HepG2 (cell line): ENCODE measurements around the gene CRYGS. TPM values are rescaled to one million over a fixed set of nuclear protein-coding genes. Genes with fewer than 3 reads are reported as not detected.
A peak's percentile ranks its signal among the peaks of the same experiment; 100 is the strongest.

Experiments used
- ATAC-seq: fragments of 200-7000 bp; cut with Tn5 transposase; 3 replicates; pipeline ENCODE4 v1.9.1; 2020; ENCODE audit warnings: mild to moderate bottlenecking, moderate library complexity
- BruUV-seq: library from RNA; stranded (reverse); fragments of 400-500 nt; replicated peaks from 2 replicates; lab custom pipeline; 2021; lab: Mats Ljungman, UMichigan
- CTCF ChIA-PET: fragments of 300-600 bp; formaldehyde crosslinking; extraction: SDS; loops from one replicate; lab custom pipeline; 2021; ENCODE audit warnings: low total read pairs, inconsistent platforms, low intra/inter-chr PET ratio; lab: Yijun Ruan, JAX
- POLR2A ChIA-PET: fragments of 350-600 bp; sonication (Branson Sonifier 250); formaldehyde crosslinking; loops from one replicate; lab custom pipeline; 2020; ENCODE audit warnings: antibody characterized with exemption, inconsistent platforms; lab: Yijun Ruan, JAX
- DNase-seq: peaks from one replicate; pipeline ENCODE4 v3.0.0-alpha.2; 2015; ENCODE audit warnings: low spot score
- FAIRE-seq: peaks from 3 replicates; lab custom pipeline; 2011; peaks lifted over from hg19 to GRCh38; lab: Jason Lieb, UNC
- H2AFZ ChIP-seq: one replicate; pipeline ENCODE4 v1.6.1; 2011; ENCODE audit warnings: low read length, inconsistent platforms
- H3K27ac ChIP-seq: fragments of 300-600 bp; 3 replicates; pipeline ENCODE4 v1.8.0; 2011; ENCODE audit warnings: mixed run types, mild to moderate bottlenecking, mixed read lengths, low read length, inconsistent platforms; ENCODE audit not compliant: insufficient read depth; ENCODE audit errors: extremely low read length
- H3K27me3 ChIP-seq, 2 experiments: fragments of 200-600 bp in 1 of 2; 2 replicates in 1 of 2; 3 replicates in 1 of 2; pipeline versions ENCODE4 v1.6.0 to v1.8.0; 2011; ENCODE audit warnings: low read length in 2 of 2, mild to moderate bottlenecking in 2 of 2, moderate library complexity in 2 of 2, inconsistent platforms in 1 of 2; ENCODE audit not compliant: insufficient read depth in 2 of 2, control insufficient read depth in 1 of 2
- H3K36me3 ChIP-seq, 2 experiments: fragments of 200-600 bp in 1 of 2; replicated peaks in 1 of 2; 2 replicates in 1 of 2; 3 replicates in 1 of 2; pipeline versions ENCODE4 v1.5.1 to v1.8.0; 2011; ENCODE audit warnings: low read length in 2 of 2, inconsistent platforms in 1 of 2; ENCODE audit not compliant: insufficient read depth in 2 of 2, control insufficient read depth in 1 of 2
- H3K4me1 ChIP-seq: 2 replicates; pipeline ENCODE4 v1.5.1; 2012; ENCODE audit warnings: low read length, inconsistent platforms; ENCODE audit not compliant: insufficient read depth
- H3K4me2 ChIP-seq: 2 replicates; pipeline ENCODE4 v1.6.0; 2011; ENCODE audit warnings: low read depth, low read length, inconsistent platforms
- H3K4me3 ChIP-seq, 3 experiments: fragments of 200-600 bp in 1 of 3; sonication (generic), shearing (Covaris generic) in 1 of 3; replicated peaks in 1 of 3; 2 replicates each; pipeline ENCODE4 v1.5.1; 2011 to 2016; ENCODE audit warnings: low read length in 3 of 3, inconsistent platforms in 2 of 3, low read depth in 2 of 3, mild to moderate bottlenecking in 2 of 3, control low read depth in 1 of 3, mixed read lengths in 1 of 3; ENCODE audit not compliant: insufficient read depth in 1 of 3
- H3K79me2 ChIP-seq: one replicate; pipeline ENCODE4 v1.6.1; 2011; ENCODE audit warnings: low read length, inconsistent platforms; ENCODE audit not compliant: insufficient read depth
- H3K9ac ChIP-seq: 2 replicates; pipeline ENCODE4 v1.6.0; 2011; ENCODE audit warnings: mild to moderate bottlenecking, low read depth, low read length, inconsistent platforms; ENCODE audit not compliant: insufficient read depth
- H3K9me3 ChIP-seq: 2 replicates; pipeline ENCODE4 v1.5.1; 2012; ENCODE audit warnings: mild to moderate bottlenecking, low read length
- H4K20me1 ChIP-seq: 2 replicates; pipeline ENCODE4 v1.6.0; 2011; ENCODE audit warnings: inconsistent platforms, mild to moderate bottlenecking, low read length, moderate library complexity; ENCODE audit not compliant: insufficient read depth
- HCFC1 ChIP-seq: fragments of 150-350 bp; IDR thresholded peaks from 2 replicates; pipeline ENCODE4 v1.6.1; 2014; ENCODE audit warnings: low read depth, low read length
- KDM1A ChIP-seq: IDR thresholded peaks from 2 replicates; pipeline ENCODE4 v1.6.1; 2016; ENCODE audit warnings: missing compliant biosample characterization
- MIXL1 ChIP-seq: IDR thresholded peaks from 2 replicates; pipeline ENCODE4 v1.6.1; 2016
- PITX1 ChIP-seq: sonication (generic); formaldehyde crosslinking; IDR thresholded peaks from 2 replicates; pipeline ENCODE4 v1.5.1; 2020; ENCODE audit warnings: mild to moderate bottlenecking, missing genetic modification reagents
- RARA ChIP-seq: IDR thresholded peaks from 2 replicates; pipeline ENCODE4 v1.6.1; 2016; ENCODE audit warnings: missing genetic modification reagents, missing compliant biosample characterization
- RFX5 ChIP-seq: IDR thresholded peaks from 2 replicates; pipeline ENCODE4 v1.6.1; 2011; ENCODE audit warnings: low read depth, low read length, improper control_type of control experiment
- RXRB ChIP-seq: IDR thresholded peaks from 2 replicates; pipeline ENCODE4 v1.6.1; 2016; ENCODE audit warnings: borderline replicate concordance, missing genetic modification reagents, missing compliant biosample characterization
- SATB2 ChIP-seq: sonication (generic); formaldehyde crosslinking; IDR thresholded peaks from 2 replicates; pipeline ENCODE4 v1.5.0; 2020; ENCODE audit warnings: missing genetic modification reagents
- SMARCC2 ChIP-seq: fragments of 450-650 bp; IDR thresholded peaks from 2 replicates; pipeline ENCODE4 v1.6.1; 2017; ENCODE audit warnings: antibody characterized with exemption, mild to moderate bottlenecking
- STAG1 ChIP-seq: sonication (generic); formaldehyde crosslinking; IDR thresholded peaks from 2 replicates; pipeline ENCODE4 v1.4.0; 2020; ENCODE audit warnings: missing genetic modification reagents
- TBX2 ChIP-seq: sonication (generic); formaldehyde crosslinking; IDR thresholded peaks from 2 replicates; pipeline ENCODE4 v1.5.0; 2020; ENCODE audit warnings: missing genetic modification reagents, mild to moderate bottlenecking, borderline replicate concordance
- XRCC5 ChIP-seq: fragments of 200-400 bp; formaldehyde crosslinking; optimal IDR thresholded peaks from 2 replicates; pipeline ENCODE3; 2017; ENCODE audit warnings: mild to moderate bottlenecking, low read length
- ZNF792 ChIP-seq: IDR thresholded peaks from 2 replicates; pipeline ENCODE4 v1.6.1; 2016
- WGBS: methylation state at CpG from one replicate; pipeline ENCODE4 v1.1.6; 2017; ENCODE audit warnings: low lambda C conversion rate; 5-methylcytosine and 5-hydroxymethylcytosine counted together
- in situ Hi-C: cut with HindIII; loops from 2 replicates; pipeline ENCODE4 v1.10.0; 2017; ENCODE audit warnings: low pct_unique_long_range_greater_than_20kb; ENCODE audit not compliant: extremely low pct_ligation_motif_present
- intact Hi-C: fragments of 100-400 bp; cut with micrococcal nuclease; formaldehyde crosslinking; loops from one replicate; pipeline ENCODE4 v1.10.0; 2022; ENCODE audit not compliant: unreplicated experiment
- polyA plus RNA-seq, 8 experiments: library from polyadenylated mRNA; depleted of rRNA in 3 of 8; stranded (reverse) in 7 of 8; unstranded in 1 of 8; fragments of >200 nt; fragmentation: Illumina TruSeq in 4 of 8; extraction: Trizol in 4 of 8; gene quantifications; 2 replicates each; pipeline versions ENCODE4 v1.2.1 to v1.2.3, GENCODE V29; 2011 to 2016; ENCODE audit warnings: low read depth in 4 of 8, missing spikeins in 1 of 8, mixed read lengths in 1 of 8; ENCODE audit not compliant: insufficient read depth in 1 of 8
- total RNA-seq, 5 experiments: library from RNA; depleted of rRNA; stranded (reverse); fragments of >200 nt; fragmentation: Illumina TruSeq; extraction: Trizol; gene quantifications; 2 replicates each; pipeline ENCODE4 v1.2.3, GENCODE V29; 2016; ENCODE audit warnings: low read depth in 1 of 5
- TF ChIP-seq, protein P1 (sequence below): sonication (generic); formaldehyde crosslinking; IDR thresholded peaks from 2 replicates; pipeline ENCODE4 v1.5.0; 2020; ENCODE audit warnings: missing genetic modification reagents
- TF ChIP-seq, protein P2 (sequence below): sonication (generic); formaldehyde crosslinking; IDR thresholded peaks from 2 replicates; pipeline ENCODE4 v1.5.1; 2020; ENCODE audit warnings: missing genetic modification reagents, mild to moderate bottlenecking, borderline replicate concordance
- TF ChIP-seq, protein P3 (sequence below): IDR thresholded peaks from 2 replicates; pipeline ENCODE4 v1.6.1; 2016; ENCODE audit warnings: missing genetic modification reagents, missing compliant biosample characterization
- TF ChIP-seq, protein P4 (sequence below): sonication (generic); formaldehyde crosslinking; IDR thresholded peaks from 2 replicates; pipeline ENCODE4 v1.4.0; 2020; ENCODE audit warnings: missing genetic modification reagents, borderline replicate concordance

The CRYGS gene
- total and polyA plus RNA-seq, 2 of the 13 experiments (the other 11 are each of a cell fraction or from before 2014, with no cell fraction given), result 2.1 to 6.7 TPM

DNA sequence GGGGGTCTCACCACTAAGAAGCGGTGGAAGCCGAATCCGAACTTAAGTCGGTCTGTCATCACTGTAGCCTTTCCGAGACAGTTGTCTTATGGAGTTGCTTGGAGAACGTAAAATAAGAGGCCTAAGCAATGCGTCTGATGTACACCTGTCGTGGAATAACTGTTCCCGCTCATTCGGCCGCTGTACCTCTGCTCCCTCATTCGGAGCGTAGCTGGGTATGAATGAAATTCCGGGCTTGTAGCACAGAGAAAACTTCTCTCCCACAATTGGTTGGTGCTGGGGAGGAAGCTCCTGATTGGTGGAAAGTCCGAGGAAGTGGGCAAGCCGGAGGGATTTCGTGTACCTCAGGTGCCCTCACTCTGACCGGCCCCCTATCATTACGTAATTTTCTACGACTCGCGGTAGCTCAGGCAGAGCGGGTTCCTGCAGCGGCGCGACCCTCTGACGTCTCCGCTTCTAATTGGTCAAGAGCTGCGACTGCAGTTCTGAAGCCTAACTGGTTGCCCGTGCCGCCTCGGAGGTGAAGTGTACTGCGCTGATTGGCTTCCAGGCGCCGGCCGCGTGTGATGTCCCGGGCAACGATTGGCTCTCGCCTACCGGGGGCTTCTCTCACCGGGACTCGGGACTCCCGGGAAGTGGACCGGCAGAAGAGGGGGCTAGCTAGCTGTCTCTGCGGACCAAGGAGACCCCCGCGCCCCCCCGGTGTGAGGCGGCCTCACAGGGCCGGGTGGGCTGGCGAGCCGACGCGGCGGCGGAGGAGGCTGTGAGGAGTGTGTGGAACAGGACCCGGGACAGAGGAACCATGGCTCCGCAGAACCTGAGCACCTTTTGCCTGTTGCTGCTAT is 26.1 kb upstream of the CRYGS start, which contains the start of gene DNAJB11:
Gene DNAJB11, plus strand, starts transcription at position 625 of the 845 bp plus-strand sequence. Its CDS starts 178 bp downstream, at position 803.
- Histone ChIP-seq H3K79me2 (peaks cover 55% of the 10 kb centered on the region), H2AFZ (no peak within 1 kb of the TSS), H3K4me1 (peaks cover 61% of the 10 kb centered on the region), H3K4me2 (peak within 1 kb of the TSS; percentile 100), H3K36me3 (peaks cover 3 to 28% of the 10 kb centered on the region in 2 experiments), H3K4me3 (peak within 1 kb of the TSS; percentile 86 to 100 (median 93)), H3K27me3 (no peaks in the 10 kb centered on the region; a peak in 1 of 5 replicates), H3K9ac (peak within 1 kb of the TSS; percentile 94), H3K9me3 (no peaks in the 10 kb centered on the region), H4K20me1 (no peaks in the 10 kb centered on the region), H3K27ac (peak within 1 kb of the TSS; percentile 86)
- intact Hi-C loops, result loop anchor here (2.0 kb wide), 1 partner anchor 42 kb away; the partner anchor contains the start of gene AHSG
- no TSS peak for BruUV-seq
- ChIA-PET CTCF (no interaction called here), POLR2A (interaction anchor here (0.6 to 6.5 kb wide), 23 partner anchors 9 to 633 kb away, joined by 3 to 111 read pairs (median 4); partner anchors contain the start of genes AHSG, EIF4A2, ETV5 and TRA2B)
- FAIRE-seq, result peak; percentile 100
- peak; percentile 89 for ATAC-seq
- 1% methylated on average over 34 of the region's 59 CpGs for WGBS
- in situ Hi-C loops, result no loop called here
- peak; percentile 99 for DNase-seq
- TF ChIP-seq, protein P1, sequence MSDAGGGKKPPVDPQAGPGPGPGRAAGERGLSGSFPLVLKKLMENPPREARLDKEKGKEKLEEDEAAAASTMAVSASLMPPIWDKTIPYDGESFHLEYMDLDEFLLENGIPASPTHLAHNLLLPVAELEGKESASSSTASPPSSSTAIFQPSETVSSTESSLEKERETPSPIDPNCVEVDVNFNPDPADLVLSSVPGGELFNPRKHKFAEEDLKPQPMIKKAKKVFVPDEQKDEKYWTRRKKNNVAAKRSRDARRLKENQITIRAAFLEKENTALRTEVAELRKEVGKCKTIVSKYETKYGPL (CRISPR knock-in tag), result peak; percentile 66; the same call in 1 of the 2 replicates
- TF ChIP-seq KDM1A, result no peak
- TF ChIP-seq MIXL1 (CRISPR knock-in tag), result no peak
- TF ChIP-seq, protein P2, sequence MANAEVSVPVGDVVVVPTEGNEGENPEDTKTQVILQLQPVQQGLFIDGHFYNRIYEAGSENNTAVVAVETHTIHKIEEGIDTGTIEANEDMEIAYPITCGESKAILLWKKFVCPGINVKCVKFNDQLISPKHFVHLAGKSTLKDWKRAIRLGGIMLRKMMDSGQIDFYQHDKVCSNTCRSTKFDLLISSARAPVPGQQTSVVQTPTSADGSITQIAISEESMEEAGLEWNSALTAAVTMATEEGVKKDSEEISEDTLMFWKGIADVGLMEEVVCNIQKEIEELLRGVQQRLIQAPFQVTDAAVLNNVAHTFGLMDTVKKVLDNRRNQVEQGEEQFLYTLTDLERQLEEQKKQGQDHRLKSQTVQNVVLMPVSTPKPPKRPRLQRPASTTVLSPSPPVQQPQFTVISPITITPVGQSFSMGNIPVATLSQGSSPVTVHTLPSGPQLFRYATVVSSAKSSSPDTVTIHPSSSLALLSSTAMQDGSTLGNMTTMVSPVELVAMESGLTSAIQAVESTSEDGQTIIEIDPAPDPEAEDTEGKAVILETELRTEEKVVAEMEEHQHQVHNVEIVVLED, result peak; percentile 77; the same call in 1 of the 2 replicates
- TF ChIP-seq RXRB (CRISPR knock-in tag), result peak; percentile 90
- TF ChIP-seq SMARCC2, result no peak
- peak; percentile 16; the same call in 1 of the 2 replicates for TF ChIP-seq STAG1 (CRISPR knock-in tag)
- peak; percentile 39; the same call in 1 of the 2 replicates for TF ChIP-seq PITX1 (CRISPR knock-in tag)
- TF ChIP-seq RFX5, result peak; percentile 89
- peak; percentile 61; the same call in 1 of the 2 replicates for TF ChIP-seq HCFC1
- TF ChIP-seq, protein P3, sequence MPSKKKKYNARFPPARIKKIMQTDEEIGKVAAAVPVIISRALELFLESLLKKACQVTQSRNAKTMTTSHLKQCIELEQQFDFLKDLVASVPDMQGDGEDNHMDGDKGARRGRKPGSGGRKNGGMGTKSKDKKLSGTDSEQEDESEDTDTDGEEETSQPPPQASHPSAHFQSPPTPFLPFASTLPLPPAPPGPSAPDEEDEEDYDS (CRISPR knock-in tag), result peak; percentile 84
- peak; percentile 62 for TF ChIP-seq RARA
- peak; percentile 42 for TF ChIP-seq XRCC5
- TF ChIP-seq, protein P4, sequence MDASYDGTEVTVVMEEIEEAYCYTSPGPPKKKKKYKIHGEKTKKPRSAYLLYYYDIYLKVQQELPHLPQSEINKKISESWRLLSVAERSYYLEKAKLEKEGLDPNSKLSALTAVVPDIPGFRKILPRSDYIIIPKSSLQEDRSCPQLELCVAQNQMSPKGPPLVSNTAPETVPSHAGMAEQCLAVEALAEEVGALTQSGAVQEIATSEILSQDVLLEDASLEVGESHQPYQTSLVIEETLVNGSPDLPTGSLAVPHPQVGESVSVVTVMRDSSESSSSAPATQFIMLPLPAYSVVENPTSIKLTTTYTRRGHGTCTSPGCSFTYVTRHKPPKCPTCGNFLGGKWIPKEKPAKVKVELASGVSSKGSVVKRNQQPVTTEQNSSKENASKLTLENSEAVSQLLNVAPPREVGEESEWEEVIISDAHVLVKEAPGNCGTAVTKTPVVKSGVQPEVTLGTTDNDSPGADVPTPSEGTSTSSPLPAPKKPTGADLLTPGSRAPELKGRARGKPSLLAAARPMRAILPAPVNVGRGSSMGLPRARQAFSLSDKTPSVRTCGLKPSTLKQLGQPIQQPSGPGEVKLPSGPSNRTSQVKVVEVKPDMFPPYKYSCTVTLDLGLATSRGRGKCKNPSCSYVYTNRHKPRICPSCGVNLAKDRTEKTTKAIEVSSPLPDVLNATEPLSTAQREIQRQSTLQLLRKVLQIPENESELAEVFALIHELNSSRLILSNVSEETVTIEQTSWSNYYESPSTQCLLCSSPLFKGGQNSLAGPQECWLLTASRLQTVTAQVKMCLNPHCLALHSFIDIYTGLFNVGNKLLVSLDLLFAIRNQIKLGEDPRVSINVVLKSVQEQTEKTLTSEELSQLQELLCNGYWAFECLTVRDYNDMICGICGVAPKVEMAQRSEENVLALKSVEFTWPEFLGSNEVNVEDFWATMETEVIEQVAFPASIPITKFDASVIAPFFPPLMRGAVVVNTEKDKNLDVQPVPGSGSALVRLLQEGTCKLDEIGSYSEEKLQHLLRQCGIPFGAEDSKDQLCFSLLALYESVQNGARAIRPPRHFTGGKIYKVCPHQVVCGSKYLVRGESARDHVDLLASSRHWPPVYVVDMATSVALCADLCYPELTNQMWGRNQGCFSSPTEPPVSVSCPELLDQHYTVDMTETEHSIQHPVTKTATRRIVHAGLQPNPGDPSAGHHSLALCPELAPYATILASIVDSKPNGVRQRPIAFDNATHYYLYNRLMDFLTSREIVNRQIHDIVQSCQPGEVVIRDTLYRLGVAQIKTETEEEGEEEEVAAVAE (CRISPR knock-in tag), result peak; percentile 94
- no peak for TF ChIP-seq SATB2 (CRISPR knock-in tag)
- TF ChIP-seq ZNF792 (CRISPR knock-in tag), result peak; percentile 44; the same call in 1 of the 2 replicates
- TF ChIP-seq TBX2 (CRISPR knock-in tag), result peak; percentile 75
